NB4 (cell line): ENCODE results near the gene CLRN3.

Experiments
- DNase-seq: peaks from one replicate; pipeline ENCODE4 v3.0.0; 2010; ENCODE audit warnings: low read depth
- H3K4me3 ChIP-seq: one replicate; pipeline ENCODE4 v1.5.1; 2011; ENCODE audit warnings: mild to moderate bottlenecking, low read depth, low read length, moderate library complexity
- CTCF ChIP-seq: IDR thresholded peaks from one replicate; pipeline ENCODE4 v1.5.1; 2012; ENCODE audit warnings: low read depth, low read length
- MYC ChIP-seq: IDR thresholded peaks from 2 replicates; pipeline ENCODE4 v1.6.1; 2011; ENCODE audit warnings: low read depth, low read length
- POLR2A ChIP-seq: IDR thresholded peaks from 2 replicates; pipeline ENCODE4 v1.6.1; 2011; ENCODE audit warnings: mild to moderate bottlenecking; ENCODE audit not compliant: insufficient read length; ENCODE audit errors: extremely low read depth
- TF ChIP-seq, protein P1 (sequence below): IDR thresholded peaks from 2 replicates; pipeline ENCODE4 v1.6.1; 2011; ENCODE audit warnings: low read depth, low read length

CLRN3 gene

GRCh38 chr10:127863231-127863825, 29.4 kb downstream of the CLRN3 start:
- no peak for DNase-seq
- TF ChIP-seq MYC (no peak), POLR2A (no peak), CTCF (no peak)
- TF ChIP-seq, protein P1, sequence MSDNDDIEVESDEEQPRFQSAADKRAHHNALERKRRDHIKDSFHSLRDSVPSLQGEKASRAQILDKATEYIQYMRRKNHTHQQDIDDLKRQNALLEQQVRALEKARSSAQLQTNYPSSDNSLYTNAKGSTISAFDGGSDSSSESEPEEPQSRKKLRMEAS, result no peak

GRCh38 chr10:127860592-127860991, 32.1 kb downstream of the CLRN3 start:
- no peak overlapping the region for H3K4me3 ChIP-seq
- no peak for TF ChIP-seq MYC
- no peak for TF ChIP-seq POLR2A
- no peak for TF ChIP-seq CTCF
- TF ChIP-seq, protein P1, result no peak
- DNase-seq, result no peak

More at GRCh38 chr10:127863231-127863825, 29.4 kb downstream of the CLRN3 start:
- no peak overlapping the region for H3K4me3 ChIP-seq

GRCh38 chr10:127855976-127856375, 36.8 kb downstream of the CLRN3 start:
- no peak overlapping the region for H3K4me3 ChIP-seq
- TF ChIP-seq POLR2A (no peak), CTCF (no peak), MYC (no peak)
- TF ChIP-seq, protein P1, result no peak
- DNase-seq, result no peak

- TF ChIP-seq CTCF (no peak), POLR2A (no peak), MYC (no peak)
- TF ChIP-seq, protein P1, result no peak
- DNase-seq, result no peak
- no peak overlapping the region for H3K4me3 ChIP-seq
Observed at GRCh38 chr10:127855591-127855881, 37.2 kb downstream of the CLRN3 start.

GRCh38 chr10:127854769-127855590, 37.8 kb downstream of the CLRN3 start:
- no peak overlapping the region for H3K4me3 ChIP-seq
- TF ChIP-seq, protein P1, result no peak
- TF ChIP-seq MYC (no peak), POLR2A (no peak), CTCF (no peak)
- DNase-seq, result no peak
